WTC11 (cell line): Measurements from ENCODE around the gene ZC3H12D. TPM values are rescaled to one million over a fixed set of nuclear protein-coding genes. Genes with fewer than 3 reads are reported as not detected.

Experiments
- ATAC-seq: fragments of 200-7000 bp; cut with Tn5 transposase; 2 replicates; pipeline ENCODE4 v1.10.0; 2021; ENCODE audit warnings: mild to moderate bottlenecking, moderate library complexity
- CTCF ChIA-PET: fragments of 300-600 bp; sonication (Branson Sonifier 250); formaldehyde crosslinking; loops from one replicate; lab custom pipeline; 2021; ENCODE audit warnings: antibody characterized with exemption; lab: Charles Lee
- POLR2A ChIA-PET: fragments of 350-600 bp; sonication (Branson Sonifier 250); formaldehyde crosslinking; loops from one replicate; lab custom pipeline; 2021; ENCODE audit warnings: antibody characterized with exemption; lab: Charles Lee
- DNase-seq: peaks from one replicate; pipeline ENCODE4 v3.0.0; 2021; ENCODE audit warnings: low spot score
- H3K27ac Mint-ChIP-seq: 2 replicates; pipeline ENCODE4 v1.8.0; 2021; ENCODE audit warnings: mixed read lengths
- H3K27me3 Mint-ChIP-seq: 2 replicates; pipeline ENCODE4 v1.8.0; 2021; ENCODE audit warnings: low read depth, mild to moderate bottlenecking, moderate library complexity, mixed read lengths
- H3K36me3 Mint-ChIP-seq: 2 replicates; pipeline ENCODE4 v1.8.0; 2021; ENCODE audit warnings: mixed read lengths
- H3K4me1 Mint-ChIP-seq: 2 replicates; pipeline ENCODE4 v1.8.0; 2022; ENCODE audit warnings: mixed read lengths
- H3K4me3 Mint-ChIP-seq: 2 replicates; pipeline ENCODE4 v1.8.0; 2021; ENCODE audit warnings: mild to moderate bottlenecking, moderate library complexity, mixed read lengths
- H3K9me3 Mint-ChIP-seq: 2 replicates; pipeline ENCODE4 v1.8.0; 2021; ENCODE audit warnings: mixed read lengths
- AR ChIP-seq: fragments of 250-450 bp; sonication (Bioruptor Pico); IDR thresholded peaks from 2 replicates; pipeline ENCODE4 v1.9.0; 2021; ENCODE audit warnings: mild to moderate bottlenecking
- CREB1 ChIP-seq: sonication (generic); formaldehyde crosslinking; IDR thresholded peaks from 2 replicates; pipeline ENCODE4 v1.8.0; 2023; ENCODE audit warnings: mild to moderate bottlenecking, missing genetic modification reagents
- CREM ChIP-seq: sonication (generic); formaldehyde crosslinking; IDR thresholded peaks from 2 replicates; pipeline ENCODE4 v1.8.1; 2022; ENCODE audit warnings: mild to moderate bottlenecking, missing genetic modification reagents, moderate library complexity
- E2F5 ChIP-seq: sonication (generic); formaldehyde crosslinking; IDR thresholded peaks from 2 replicates; pipeline ENCODE4 v1.8.1; 2022; ENCODE audit warnings: mild to moderate bottlenecking, moderate library complexity, missing genetic modification reagents
- ESRRA ChIP-seq: sonication (generic); formaldehyde crosslinking; IDR thresholded peaks from 2 replicates; pipeline ENCODE4 v1.8.1; 2022; ENCODE audit warnings: mild to moderate bottlenecking, missing genetic modification reagents, borderline replicate concordance
- HMGXB4 ChIP-seq: sonication (generic); formaldehyde crosslinking; IDR thresholded peaks from 2 replicates; pipeline ENCODE4 v1.8.1; 2023; ENCODE audit warnings: mild to moderate bottlenecking, moderate library complexity, missing genetic modification reagents
- IRF1 ChIP-seq: sonication (generic); formaldehyde crosslinking; IDR thresholded peaks from 2 replicates; pipeline ENCODE4 v1.8.0; 2023; ENCODE audit warnings: missing genetic modification reagents
- KAT7 ChIP-seq: sonication (generic); formaldehyde crosslinking; IDR thresholded peaks from 2 replicates; pipeline ENCODE4 v1.8.1; 2023; ENCODE audit warnings: missing genetic modification reagents, mild to moderate bottlenecking, borderline replicate concordance
- MXD4 ChIP-seq: fragments of 250-450 bp; sonication (Bioruptor Pico); IDR thresholded peaks from 2 replicates; pipeline ENCODE4 v1.8.0; 2021; ENCODE audit warnings: mild to moderate bottlenecking, moderate library complexity, borderline replicate concordance
- MYBL2 ChIP-seq: sonication (generic); formaldehyde crosslinking; IDR thresholded peaks from 2 replicates; pipeline ENCODE4 v1.8.1; 2023; ENCODE audit warnings: mild to moderate bottlenecking, moderate library complexity, missing genetic modification reagents
- NFATC4 ChIP-seq: fragments of 250-450 bp; sonication (Bioruptor Pico); IDR thresholded peaks from 2 replicates; pipeline ENCODE4 v1.9.0; 2021; ENCODE audit warnings: mild to moderate bottlenecking
- NR3C1 ChIP-seq: sonication (generic); formaldehyde crosslinking; conservative IDR thresholded peaks from 2 replicates; pipeline ENCODE4 v1.8.1; 2023; ENCODE audit warnings: low read depth, mild to moderate bottlenecking, missing genetic modification reagents
- PREB ChIP-seq: sonication (generic); formaldehyde crosslinking; IDR thresholded peaks from 2 replicates; pipeline ENCODE4 v1.8.1; 2022; ENCODE audit warnings: mild to moderate bottlenecking, missing genetic modification reagents, moderate library complexity, borderline replicate concordance
- RORB ChIP-seq: fragments of 250-450 bp; sonication (Bioruptor Pico); IDR thresholded peaks from 2 replicates; pipeline ENCODE4 v1.9.0; 2021; ENCODE audit warnings: mild to moderate bottlenecking
- TCF7 ChIP-seq: sonication (generic); formaldehyde crosslinking; IDR thresholded peaks from 2 replicates; pipeline ENCODE4 v1.8.0; 2022; ENCODE audit warnings: mild to moderate bottlenecking, low read depth, missing genetic modification reagents, moderate library complexity
- ZBTB21 ChIP-seq: sonication (generic); formaldehyde crosslinking; IDR thresholded peaks from 2 replicates; pipeline ENCODE4 v1.8.1; 2023; ENCODE audit warnings: mild to moderate bottlenecking, missing genetic modification reagents, borderline replicate concordance
- ZNF423 ChIP-seq: fragments of 250-450 bp; sonication (Bioruptor Pico); IDR thresholded peaks from 2 replicates; pipeline ENCODE4 v2.1.2; 2022; ENCODE audit warnings: mild to moderate bottlenecking, moderate library complexity
- total RNA-seq: library from RNA; stranded (reverse); gene quantifications from 3 replicates; pipeline ENCODE4 v1.2.3, GENCODE V29; 2021
- TF ChIP-seq, protein P1 (sequence below): sonication (generic); formaldehyde crosslinking; IDR thresholded peaks from 2 replicates; pipeline ENCODE4 v1.8.1; 2022; ENCODE audit warnings: low read depth, missing genetic modification reagents, borderline replicate concordance
- TF ChIP-seq, protein P2 (sequence below): sonication (generic); formaldehyde crosslinking; IDR thresholded peaks from 2 replicates; pipeline ENCODE4 v1.8.1; 2022; ENCODE audit warnings: low read depth, mild to moderate bottlenecking, moderate library complexity, missing genetic modification reagents, borderline replicate concordance
- TF ChIP-seq, protein P3 (sequence below): sonication (generic); formaldehyde crosslinking; IDR thresholded peaks from 2 replicates; pipeline ENCODE4 v1.8.0; 2023; ENCODE audit warnings: missing genetic modification reagents, mild to moderate bottlenecking, borderline replicate concordance

Gene ZC3H12D
- total RNA-seq, 1 experiment from 2014 or later: 0.13 TPM

GRCh38 chr6:149454346-149454848, 30.4 kb downstream of the ZC3H12D start (continued):
- TF ChIP-seq MYBL2 (CRISPR knock-in tag) (no peak), TCF7 (CRISPR knock-in tag) (no peak), HMGXB4 (CRISPR knock-in tag) (no peak), NFATC4 (CRISPR knock-in tag) (no peak), CREM (CRISPR knock-in tag) (no peak), MXD4 (CRISPR knock-in tag) (no peak), KAT7 (no peak), RORB (CRISPR knock-in tag) (no peak), IRF1 (no peak), AR (CRISPR knock-in tag) (no peak), E2F5 (CRISPR knock-in tag) (no peak), ZBTB21 (CRISPR knock-in tag) (no peak), PREB (CRISPR knock-in tag) (no peak)
- TF ChIP-seq, protein P1, sequence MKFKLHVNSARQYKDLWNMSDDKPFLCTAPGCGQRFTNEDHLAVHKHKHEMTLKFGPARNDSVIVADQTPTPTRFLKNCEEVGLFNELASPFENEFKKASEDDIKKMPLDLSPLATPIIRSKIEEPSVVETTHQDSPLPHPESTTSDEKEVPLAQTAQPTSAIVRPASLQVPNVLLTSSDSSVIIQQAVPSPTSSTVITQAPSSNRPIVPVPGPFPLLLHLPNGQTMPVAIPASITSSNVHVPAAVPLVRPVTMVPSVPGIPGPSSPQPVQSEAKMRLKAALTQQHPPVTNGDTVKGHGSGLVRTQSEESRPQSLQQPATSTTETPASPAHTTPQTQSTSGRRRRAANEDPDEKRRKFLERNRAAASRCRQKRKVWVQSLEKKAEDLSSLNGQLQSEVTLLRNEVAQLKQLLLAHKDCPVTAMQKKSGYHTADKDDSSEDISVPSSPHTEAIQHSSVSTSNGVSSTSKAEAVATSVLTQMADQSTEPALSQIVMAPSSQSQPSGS (CRISPR knock-in tag): no peak
- TF ChIP-seq, protein P2, sequence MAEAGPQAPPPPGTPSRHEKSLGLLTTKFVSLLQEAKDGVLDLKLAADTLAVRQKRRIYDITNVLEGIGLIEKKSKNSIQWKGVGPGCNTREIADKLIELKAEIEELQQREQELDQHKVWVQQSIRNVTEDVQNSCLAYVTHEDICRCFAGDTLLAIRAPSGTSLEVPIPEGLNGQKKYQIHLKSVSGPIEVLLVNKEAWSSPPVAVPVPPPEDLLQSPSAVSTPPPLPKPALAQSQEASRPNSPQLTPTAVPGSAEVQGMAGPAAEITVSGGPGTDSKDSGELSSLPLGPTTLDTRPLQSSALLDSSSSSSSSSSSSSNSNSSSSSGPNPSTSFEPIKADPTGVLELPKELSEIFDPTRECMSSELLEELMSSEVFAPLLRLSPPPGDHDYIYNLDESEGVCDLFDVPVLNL: no peak

- CTCF ChIA-PET: interaction anchor here (0.7 to 2.3 kb wide), 3 partner anchors 20 to 107 kb away, joined by 4 to 11 read pairs (median 7); no protein-coding TSS in a partner anchor
- Mint-ChIP-seq H3K4me3 (no peak overlapping the region), H3K27ac (no peak overlapping the region), H3K27me3 (peaks cover 45% of the 10 kb centered on the region), H3K4me1 (no peaks in the 10 kb centered on the region), H3K36me3 (no peaks in the 10 kb centered on the region), H3K9me3 (no peaks in the 10 kb centered on the region)
- no peak for DNase-seq
- no peak for ATAC-seq
- POLR2A ChIA-PET: no interaction called here
- no peak for TF ChIP-seq CREB1 (CRISPR knock-in tag)
- TF ChIP-seq, protein P3, sequence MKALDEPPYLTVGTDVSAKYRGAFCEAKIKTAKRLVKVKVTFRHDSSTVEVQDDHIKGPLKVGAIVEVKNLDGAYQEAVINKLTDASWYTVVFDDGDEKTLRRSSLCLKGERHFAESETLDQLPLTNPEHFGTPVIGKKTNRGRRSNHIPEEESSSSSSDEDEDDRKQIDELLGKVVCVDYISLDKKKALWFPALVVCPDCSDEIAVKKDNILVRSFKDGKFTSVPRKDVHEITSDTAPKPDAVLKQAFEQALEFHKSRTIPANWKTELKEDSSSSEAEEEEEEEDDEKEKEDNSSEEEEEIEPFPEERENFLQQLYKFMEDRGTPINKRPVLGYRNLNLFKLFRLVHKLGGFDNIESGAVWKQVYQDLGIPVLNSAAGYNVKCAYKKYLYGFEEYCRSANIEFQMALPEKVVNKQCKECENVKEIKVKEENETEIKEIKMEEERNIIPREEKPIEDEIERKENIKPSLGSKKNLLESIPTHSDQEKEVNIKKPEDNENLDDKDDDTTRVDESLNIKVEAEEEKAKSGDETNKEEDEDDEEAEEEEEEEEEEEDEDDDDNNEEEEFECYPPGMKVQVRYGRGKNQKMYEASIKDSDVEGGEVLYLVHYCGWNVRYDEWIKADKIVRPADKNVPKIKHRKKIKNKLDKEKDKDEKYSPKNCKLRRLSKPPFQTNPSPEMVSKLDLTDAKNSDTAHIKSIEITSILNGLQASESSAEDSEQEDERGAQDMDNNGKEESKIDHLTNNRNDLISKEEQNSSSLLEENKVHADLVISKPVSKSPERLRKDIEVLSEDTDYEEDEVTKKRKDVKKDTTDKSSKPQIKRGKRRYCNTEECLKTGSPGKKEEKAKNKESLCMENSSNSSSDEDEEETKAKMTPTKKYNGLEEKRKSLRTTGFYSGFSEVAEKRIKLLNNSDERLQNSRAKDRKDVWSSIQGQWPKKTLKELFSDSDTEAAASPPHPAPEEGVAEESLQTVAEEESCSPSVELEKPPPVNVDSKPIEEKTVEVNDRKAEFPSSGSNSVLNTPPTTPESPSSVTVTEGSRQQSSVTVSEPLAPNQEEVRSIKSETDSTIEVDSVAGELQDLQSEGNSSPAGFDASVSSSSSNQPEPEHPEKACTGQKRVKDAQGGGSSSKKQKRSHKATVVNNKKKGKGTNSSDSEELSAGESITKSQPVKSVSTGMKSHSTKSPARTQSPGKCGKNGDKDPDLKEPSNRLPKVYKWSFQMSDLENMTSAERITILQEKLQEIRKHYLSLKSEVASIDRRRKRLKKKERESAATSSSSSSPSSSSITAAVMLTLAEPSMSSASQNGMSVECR (CRISPR knock-in tag): no peak
- TF ChIP-seq ESRRA (CRISPR knock-in tag): no peak
- TF ChIP-seq NR3C1 (CRISPR knock-in tag): no peak
- no peak for TF ChIP-seq ZNF423 (CRISPR knock-in tag)
Measured at GRCh38 chr6:149453597-149454345, 31.0 kb downstream of the ZC3H12D start.
